ENCODE data around the gene ZNF524.

Gene ZNF524

GRCh38 chr19:55651236-55651635 is 51.1 kb downstream of the ZNF524 start:
- H4K20me1 ChIP-seq (ENCODE audit: control insufficient read depth, insufficient read depth, low read depth, low read length): no peaks in the 10 kb centered on the region

GRCh38 chr19:55652311-55653128 is 52.4 kb downstream of the ZNF524 start:
- no peaks in the 10 kb centered on the region for H3K9me3 ChIP-seq (ENCODE audit: control insufficient read depth, insufficient read depth, low read length)
- peak overlapping the region; percentile 82; the same call in 1 of the 2 replicates for H3K4me2 ChIP-seq (ENCODE audit: low read length)
- H3K36me3 ChIP-seq (ENCODE audit: control insufficient read depth, low read length): peaks cover 82% of the 10 kb centered on the region
- no peak overlapping the region for H3K27ac ChIP-seq (ENCODE audit: low read depth, low read length)
- peaks cover 7% of the 10 kb centered on the region; the same call in 1 of the 2 replicates for H4K20me1 ChIP-seq (ENCODE audit: control insufficient read depth, insufficient read depth, low read depth, low read length)
- H3K79me2 ChIP-seq (ENCODE audit: control insufficient read depth, low read length): peaks cover 64% of the 10 kb centered on the region
- H3K9me2 ChIP-seq (replicated peaks; ENCODE audit: control insufficient read depth, low read length): no peaks in the 10 kb centered on the region
- H3F3A ChIP-seq (ENCODE audit: control insufficient read depth, insufficient read depth): peaks cover 3% of the 10 kb centered on the region
- no peaks in the 10 kb centered on the region for H3K27me3 ChIP-seq (ENCODE audit: control insufficient read depth, low read length)
- H3K4me1 ChIP-seq (ENCODE audit: control insufficient read depth, low read length): peaks cover 35% of the 10 kb centered on the region
- TF ChIP-seq CTCF (IDR thresholded peaks at IDR 0.05; ENCODE audit: low read depth, low read length, poor library complexity, severe bottlenecking) (no peak), EZH2phosphoT487 (IDR thresholded peaks at IDR 0.05; ENCODE audit: borderline replicate concordance, low read length) (no peak)
- H3K4me3 ChIP-seq (ENCODE audit: low read length): peak overlapping the region; percentile 96; the same call in 1 of the 2 replicates

More at GRCh38 chr19:55651236-55651635, 51.1 kb downstream of the ZNF524 start:
- no peak for TF ChIP-seq EZH2phosphoT487 (IDR thresholded peaks at IDR 0.05; ENCODE audit: borderline replicate concordance, low read length)
- no peak for TF ChIP-seq CTCF (IDR thresholded peaks at IDR 0.05; ENCODE audit: low read depth, low read length, poor library complexity, severe bottlenecking)
- no peak overlapping the region for H3K4me2 ChIP-seq (ENCODE audit: low read length)
- H3K4me3 ChIP-seq (ENCODE audit: low read length): no peak overlapping the region
- H3K4me1 ChIP-seq (ENCODE audit: control insufficient read depth, low read length): peaks cover 39% of the 10 kb centered on the region
- H3K27me3 ChIP-seq (ENCODE audit: control insufficient read depth, low read length): no peaks in the 10 kb centered on the region
- H3K36me3 ChIP-seq (ENCODE audit: control insufficient read depth, low read length): peaks cover 78% of the 10 kb centered on the region
- H3K27ac ChIP-seq (ENCODE audit: low read depth, low read length): no peak overlapping the region
- H3K9me3 ChIP-seq (ENCODE audit: control insufficient read depth, insufficient read depth, low read length): no peaks in the 10 kb centered on the region
- H3K9me2 ChIP-seq (replicated peaks; ENCODE audit: control insufficient read depth, low read length): no peaks in the 10 kb centered on the region
- H3F3A ChIP-seq (ENCODE audit: control insufficient read depth, insufficient read depth): peaks cover 12% of the 10 kb centered on the region
- H3K79me2 ChIP-seq (ENCODE audit: control insufficient read depth, low read length): peaks cover 61% of the 10 kb centered on the region
